ENCODE data around the gene GSC. TPM values are rescaled to one million over a fixed set of nuclear protein-coding genes. Genes with fewer than 3 reads are reported as not detected.

GSC gene
- total and polyA plus RNA-seq, 10 donors = not detected

GRCh38 chr14:94793901-94794300, 24.0 kb upstream of the GSC start:
- no peak overlapping the region for H3K27ac ChIP-seq
- 83 to 99% (median 92%) methylated on average over 7 of the region's 7 CpGs for WGBS, 5 donors
- no peaks in the 10 kb centered on the region for H3K4me1 ChIP-seq
- no peaks in the 10 kb centered on the region for H3K9me3 ChIP-seq
- no peak overlapping the region for H3K4me3 ChIP-seq
- peaks cover 0 to 40% (median 0%) of the 10 kb centered on the region in 7 donors for H3K27me3 ChIP-seq (replicated peaks in 1 of 7)
- TF ChIP-seq, protein P1, sequence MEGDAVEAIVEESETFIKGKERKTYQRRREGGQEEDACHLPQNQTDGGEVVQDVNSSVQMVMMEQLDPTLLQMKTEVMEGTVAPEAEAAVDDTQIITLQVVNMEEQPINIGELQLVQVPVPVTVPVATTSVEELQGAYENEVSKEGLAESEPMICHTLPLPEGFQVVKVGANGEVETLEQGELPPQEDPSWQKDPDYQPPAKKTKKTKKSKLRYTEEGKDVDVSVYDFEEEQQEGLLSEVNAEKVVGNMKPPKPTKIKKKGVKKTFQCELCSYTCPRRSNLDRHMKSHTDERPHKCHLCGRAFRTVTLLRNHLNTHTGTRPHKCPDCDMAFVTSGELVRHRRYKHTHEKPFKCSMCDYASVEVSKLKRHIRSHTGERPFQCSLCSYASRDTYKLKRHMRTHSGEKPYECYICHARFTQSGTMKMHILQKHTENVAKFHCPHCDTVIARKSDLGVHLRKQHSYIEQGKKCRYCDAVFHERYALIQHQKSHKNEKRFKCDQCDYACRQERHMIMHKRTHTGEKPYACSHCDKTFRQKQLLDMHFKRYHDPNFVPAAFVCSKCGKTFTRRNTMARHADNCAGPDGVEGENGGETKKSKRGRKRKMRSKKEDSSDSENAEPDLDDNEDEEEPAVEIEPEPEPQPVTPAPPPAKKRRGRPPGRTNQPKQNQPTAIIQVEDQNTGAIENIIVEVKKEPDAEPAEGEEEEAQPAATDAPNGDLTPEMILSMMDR (IDR thresholded peaks at IDR 0.05 in 8 of 11, conservative IDR thresholded peaks at IDR 0.05 in 3 of 11) = no peak
- no peak for TF ChIP-seq POLR2AphosphoS5 (IDR thresholded peaks at IDR 0.05)
- TF ChIP-seq POLR2A (IDR thresholded peaks at IDR 0.05) = no peak
- H3K36me3 ChIP-seq = no peaks in the 10 kb centered on the region
- intact Hi-C loops (cut with DNase I; ENCODE audit: low total_unique reads) = no loop called here
- no peak for DNase-seq

DNA sequence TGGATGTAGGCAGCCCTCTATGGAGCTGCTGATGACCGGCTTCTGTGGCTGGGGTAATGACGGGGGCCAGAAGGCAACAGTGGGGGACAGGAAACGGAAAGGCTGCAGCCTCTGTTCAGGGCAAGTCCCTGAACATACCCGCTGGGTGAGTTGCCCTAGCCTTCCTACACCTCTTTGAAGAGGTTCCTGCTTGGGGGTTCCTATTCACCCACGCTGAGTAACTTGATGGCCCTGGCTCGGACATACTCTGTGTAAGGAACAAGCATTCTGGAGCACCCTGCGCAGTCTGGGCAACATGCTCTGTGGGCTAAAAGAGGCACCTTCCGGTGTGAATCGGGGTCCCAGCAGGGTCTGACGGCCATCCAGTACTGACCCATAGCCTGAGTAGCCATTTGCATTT, 17.7 kb upstream of the GSC start:
- DNase-seq = no peak
- peaks cover 0 to 46% (median 0%) of the 10 kb centered on the region in 7 donors for H3K27me3 ChIP-seq (replicated peaks in 1 of 7)
- H3K36me3 ChIP-seq = no peaks in the 10 kb centered on the region
- TF ChIP-seq POLR2AphosphoS5 (IDR thresholded peaks at IDR 0.05) (no peak), POLR2A (IDR thresholded peaks at IDR 0.05) (no peak)
- TF ChIP-seq, protein P1 (IDR thresholded peaks at IDR 0.05 in 8 of 11, conservative IDR thresholded peaks at IDR 0.05 in 3 of 11) = no peak
- H3K9me3 ChIP-seq = no peaks in the 10 kb centered on the region
- no peak overlapping the region for H3K27ac ChIP-seq
- H3K4me1 ChIP-seq = no peaks in the 10 kb centered on the region
- WGBS, 5 donors = 72 to 87% (median 80%) methylated on average over 10 of the region's 10 CpGs
- intact Hi-C loops (cut with DNase I; ENCODE audit: low total_unique reads) = no loop called here
- H3K4me3 ChIP-seq = no peak overlapping the region

DNA sequence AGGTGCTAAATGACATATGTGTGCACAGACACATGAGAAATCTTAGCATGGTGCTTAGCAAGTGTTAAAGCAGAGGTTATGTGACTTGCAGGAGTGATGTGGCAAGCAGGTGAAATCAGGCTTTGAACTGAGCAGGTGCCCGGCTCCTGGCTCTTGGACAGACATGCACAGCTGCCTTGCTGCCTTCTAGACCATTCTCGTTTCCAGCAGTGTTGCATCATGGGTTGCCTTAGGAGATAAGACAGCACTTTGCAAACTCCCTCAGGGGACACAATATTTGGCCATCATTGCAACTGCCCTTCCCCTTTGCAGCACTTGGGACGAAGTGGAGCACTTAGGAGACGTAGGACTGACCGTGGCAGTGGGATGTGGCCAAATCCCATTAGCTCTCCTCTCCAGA, 17.2 kb upstream of the GSC start:
- DNase-seq = no peak
- 43 to 63% (median 57%) methylated on average over 5 of the region's 5 CpGs for WGBS, 5 donors
- H3K27me3 ChIP-seq (replicated peaks in 1 of 7) = peaks cover 0 to 46% (median 0%) of the 10 kb centered on the region in 7 donors
- no peaks in the 10 kb centered on the region for H3K4me1 ChIP-seq
- no peak for TF ChIP-seq POLR2A (IDR thresholded peaks at IDR 0.05)
- TF ChIP-seq POLR2AphosphoS5 (IDR thresholded peaks at IDR 0.05) = no peak
- TF ChIP-seq, protein P1 (IDR thresholded peaks at IDR 0.05 in 8 of 11, conservative IDR thresholded peaks at IDR 0.05 in 3 of 11) = no peak
- H3K27ac ChIP-seq = no peak overlapping the region
- no peaks in the 10 kb centered on the region for H3K36me3 ChIP-seq
- no peaks in the 10 kb centered on the region for H3K9me3 ChIP-seq
- H3K4me3 ChIP-seq = no peak overlapping the region
- intact Hi-C loops (cut with DNase I; ENCODE audit: low total_unique reads) = no loop called here

DNA sequence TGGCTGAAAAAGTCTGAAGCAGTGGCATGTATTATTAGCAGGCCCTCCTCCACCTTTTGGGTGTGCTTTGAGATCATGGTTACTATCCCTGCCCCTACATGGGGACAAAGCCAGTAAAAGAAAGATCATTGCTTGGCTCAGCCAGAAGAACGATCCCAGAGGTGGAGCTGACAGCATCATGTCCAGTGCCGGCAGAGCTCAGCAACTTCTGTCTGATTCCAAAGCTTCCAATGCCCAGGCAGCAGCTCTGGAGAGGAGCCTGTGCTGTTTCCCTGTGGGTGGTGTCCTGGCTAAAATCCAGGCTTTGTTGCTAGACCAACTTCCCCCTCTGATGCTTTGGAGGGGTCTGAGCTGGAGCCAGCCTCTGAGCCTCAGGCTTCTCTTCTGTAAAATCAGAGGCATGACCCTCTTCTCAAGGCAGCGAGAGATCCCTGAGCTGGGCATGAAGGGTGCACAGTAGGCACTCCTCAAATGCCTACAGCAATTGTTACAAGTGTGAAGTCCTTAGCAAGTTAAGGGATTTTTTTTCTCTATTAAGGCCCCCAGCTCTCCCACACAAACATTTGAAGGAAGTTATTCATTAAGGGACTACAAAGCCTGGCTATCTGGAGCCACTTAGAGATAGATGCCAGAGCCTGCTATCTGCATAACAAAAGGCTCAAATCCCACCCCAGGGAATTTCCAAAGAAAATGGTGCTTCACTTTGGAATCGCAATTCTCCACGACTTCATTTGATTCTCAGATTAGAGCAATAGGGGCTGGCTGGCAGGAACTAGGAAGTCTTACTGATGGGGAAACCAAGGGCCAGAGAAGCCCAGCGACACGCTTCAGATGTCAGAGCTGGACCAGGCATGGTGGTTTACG, 10.9 kb upstream of the GSC start:
- Histone ChIP-seq H3K36me3 (no peaks in the 10 kb centered on the region), H3K9me3 (no peaks in the 10 kb centered on the region), H3K4me1 (no peaks in the 10 kb centered on the region), H3K27me3 (replicated peaks in 1 of 7) (peaks cover 0 to 89% (median 31%) of the 10 kb centered on the region in 7 donors), H3K4me3 (no peak overlapping the region), H3K27ac (no peak overlapping the region)
- intact Hi-C loops (cut with DNase I; ENCODE audit: low total_unique reads) = no loop called here
- TF ChIP-seq, protein P1 (IDR thresholded peaks at IDR 0.05 in 8 of 11, conservative IDR thresholded peaks at IDR 0.05 in 3 of 11) = no peak
- TF ChIP-seq POLR2AphosphoS5 (IDR thresholded peaks at IDR 0.05) = no peak
- no peak for TF ChIP-seq POLR2A (IDR thresholded peaks at IDR 0.05)
- WGBS, 5 donors = 47 to 65% (median 56%) methylated on average over 8 of the region's 8 CpGs
- DNase-seq = no peak

Measured in spleen (tissue), 11 donors.